ENCODE data around the gene PDE8B.

The PDE8B gene

GRCh38 chr5:77189421-77189820, 21.1 kb upstream of the PDE8B start:
- no peak for DNase-seq

- DNase-seq: no peak
Measured at GRCh38 chr5:77192441-77193050, 17.9 kb upstream of the PDE8B start.

DNA sequence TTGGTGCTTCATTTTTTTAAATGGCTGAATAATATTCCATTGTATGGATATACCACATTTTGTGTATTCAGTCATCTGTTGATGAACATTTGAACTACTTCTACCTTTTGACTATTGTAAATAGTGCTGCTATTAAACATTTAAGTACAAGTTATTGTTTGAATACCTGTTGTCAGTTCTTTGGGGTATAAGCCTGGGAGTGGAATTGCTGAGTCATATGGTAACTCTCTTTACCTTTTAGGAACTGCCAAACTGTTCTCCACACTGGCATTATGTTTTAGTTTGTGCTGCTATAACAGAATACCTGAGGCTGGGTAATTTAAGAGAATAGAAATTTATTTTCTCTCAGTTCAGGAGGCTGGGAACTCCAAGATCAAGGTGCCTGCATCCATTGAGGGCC, 15.7 kb upstream of the PDE8B start:
- no peak for DNase-seq

GRCh38 chr5:77197840-77198554, 12.5 kb upstream of the PDE8B start:
- no peak for DNase-seq

DNA sequence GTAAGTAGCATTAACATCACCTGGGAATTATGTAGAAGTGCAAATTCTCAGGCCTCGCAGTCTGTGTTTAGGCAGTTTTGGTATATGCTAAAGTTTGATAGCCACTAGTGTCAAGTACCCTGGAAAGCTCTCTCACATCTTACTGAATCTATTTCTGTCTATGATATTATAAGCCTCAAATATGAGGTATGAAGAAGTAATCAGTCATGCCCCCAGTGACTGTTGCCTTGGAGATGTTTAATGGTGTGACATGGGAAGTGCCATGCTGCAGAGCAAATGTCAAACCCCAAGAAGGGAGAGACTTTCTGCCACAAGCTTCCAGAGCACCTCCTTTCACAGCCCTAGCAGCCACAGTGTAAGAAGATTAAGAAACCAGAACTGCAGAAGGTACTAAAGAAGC, 9.8 kb upstream of the PDE8B start:
- DNase-seq: no peak

DNA sequence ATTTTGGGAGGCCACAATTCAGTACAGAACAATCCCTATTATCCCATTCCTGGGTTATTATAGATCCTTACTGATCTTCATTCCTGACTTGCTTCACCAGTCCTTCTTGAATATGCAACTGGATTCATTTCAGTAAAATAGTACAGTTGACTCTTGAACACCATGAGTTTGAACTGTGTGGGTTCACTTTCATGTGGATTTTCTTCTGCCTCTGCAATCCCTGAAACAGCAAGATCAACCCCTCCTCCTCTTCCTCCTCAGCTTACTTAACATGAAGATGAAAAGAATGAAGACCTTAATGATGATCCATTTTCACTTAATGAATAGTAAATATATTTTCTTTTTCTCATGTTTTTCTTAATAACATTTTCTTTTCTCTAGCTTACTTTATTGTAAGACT, 8.3 kb upstream of the PDE8B start:
- no peak for DNase-seq

DNA sequence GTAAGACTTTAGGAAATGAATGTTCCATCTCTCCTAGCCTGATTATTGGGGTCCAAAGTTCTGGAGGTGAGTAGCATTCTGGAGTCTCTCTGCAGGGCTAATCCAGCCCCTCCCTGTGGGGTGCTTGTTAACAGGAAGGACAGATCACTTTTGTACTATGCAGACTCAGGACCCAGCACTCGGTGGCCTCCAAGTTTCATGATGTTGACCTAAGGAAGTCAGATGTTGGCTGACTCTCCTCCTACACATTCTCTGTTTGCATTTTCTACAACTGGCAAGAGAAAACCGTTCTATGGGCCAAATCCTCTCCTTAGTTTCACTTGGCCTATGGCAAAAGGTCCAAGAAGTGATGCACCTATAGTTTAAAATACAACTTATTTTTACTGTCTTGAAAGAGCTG, 5.5 kb upstream of the PDE8B start:
- no peak for DNase-seq

DNA sequence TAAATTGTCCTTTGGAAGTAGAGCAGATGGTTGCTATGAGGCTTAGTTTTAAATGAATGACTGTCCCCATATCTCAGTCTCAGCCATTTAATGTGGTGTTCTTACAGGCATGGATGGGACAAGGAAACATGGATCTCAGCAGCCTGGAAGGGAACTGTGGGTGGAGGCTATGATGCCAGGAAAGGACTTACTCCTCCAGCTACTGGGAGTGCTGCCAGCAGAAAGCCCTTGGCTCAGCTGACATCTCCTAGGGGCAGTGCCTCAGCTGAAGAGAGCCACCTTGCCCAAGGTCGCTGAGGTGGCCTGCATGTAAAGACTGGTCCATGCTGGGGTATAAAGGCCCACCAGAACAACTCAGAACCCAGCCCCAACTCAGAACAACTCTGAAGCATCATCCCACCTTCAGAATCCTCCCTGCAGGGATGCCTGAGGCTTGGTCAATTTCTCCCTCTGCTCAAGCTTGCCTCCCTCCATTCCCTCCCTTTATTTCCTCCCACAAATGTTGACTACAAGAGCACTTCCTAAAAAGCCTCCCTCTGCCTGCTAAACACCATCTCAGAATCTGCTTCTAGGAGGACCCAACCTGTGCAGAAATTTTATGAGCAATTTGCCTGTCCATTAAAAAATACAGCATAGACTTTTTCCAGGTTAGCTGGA, 1.8 kb upstream of the PDE8B start:
- no peak for DNase-seq

DNA sequence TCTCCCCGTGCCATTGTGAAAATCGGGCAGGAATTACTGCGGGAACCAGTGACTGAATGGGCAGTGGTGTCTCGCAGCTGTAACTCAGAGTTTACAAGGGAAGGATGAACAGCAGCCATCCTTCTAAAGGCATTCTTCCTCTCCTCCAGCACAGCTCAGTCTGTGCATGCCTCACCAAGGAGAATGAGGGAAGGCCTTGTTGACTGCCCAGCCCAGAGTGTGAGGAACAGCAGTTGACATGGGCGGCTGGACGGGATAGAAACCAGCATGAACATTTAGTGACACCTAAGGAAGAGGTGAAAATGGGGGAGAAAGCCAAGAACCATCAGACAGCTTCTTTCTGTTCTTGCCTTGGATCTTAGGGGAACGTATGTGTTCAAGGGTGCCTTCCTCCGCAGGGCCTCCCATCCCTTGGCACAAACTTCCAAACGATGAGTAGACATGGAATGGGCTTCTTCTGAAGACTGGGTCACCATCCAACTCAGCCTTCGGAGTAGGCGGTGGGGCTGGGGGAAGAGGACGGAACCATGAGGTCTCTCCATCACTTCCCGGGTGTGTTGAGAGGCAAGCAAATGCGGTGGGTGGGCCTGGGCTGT, 887 bp upstream of the PDE8B start:
- no peak for DNase-seq

DNA sequence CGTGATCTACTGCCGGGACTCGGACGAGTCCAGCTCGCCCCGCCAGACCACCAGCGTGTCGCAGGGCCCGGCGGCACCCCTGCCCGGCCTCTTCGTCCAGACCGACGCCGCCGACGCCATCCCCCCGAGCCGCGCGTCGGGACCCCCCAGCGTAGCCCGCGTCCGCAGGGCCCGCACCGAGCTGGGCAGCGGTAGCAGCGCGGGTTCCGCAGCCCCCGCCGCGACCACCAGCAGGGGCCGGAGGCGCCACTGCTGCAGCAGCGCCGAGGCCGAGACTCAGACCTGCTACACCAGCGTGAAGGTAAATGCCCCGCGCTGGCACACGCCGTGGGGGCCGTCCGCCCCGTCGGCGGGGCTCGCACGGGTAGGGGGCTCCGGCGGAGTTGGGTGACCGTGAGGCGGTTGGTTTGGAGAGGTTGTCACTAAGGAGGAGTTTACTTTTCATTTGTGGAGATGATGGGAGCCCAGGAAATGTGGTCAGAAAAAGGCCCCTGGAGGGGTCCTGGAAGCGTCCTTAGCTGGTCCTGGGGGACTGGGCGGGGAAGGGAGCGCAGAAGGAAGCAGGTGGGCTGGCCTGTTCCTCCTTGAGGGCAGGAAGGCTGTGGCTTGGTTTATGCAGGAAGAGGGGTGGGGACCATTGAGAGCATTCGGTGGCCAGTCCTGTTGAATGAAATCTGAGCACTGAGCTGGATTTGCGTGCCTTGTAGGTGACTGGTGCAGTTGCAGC, 647 bp downstream of the PDE8B start:
- DNase-seq: no peak

DNA sequence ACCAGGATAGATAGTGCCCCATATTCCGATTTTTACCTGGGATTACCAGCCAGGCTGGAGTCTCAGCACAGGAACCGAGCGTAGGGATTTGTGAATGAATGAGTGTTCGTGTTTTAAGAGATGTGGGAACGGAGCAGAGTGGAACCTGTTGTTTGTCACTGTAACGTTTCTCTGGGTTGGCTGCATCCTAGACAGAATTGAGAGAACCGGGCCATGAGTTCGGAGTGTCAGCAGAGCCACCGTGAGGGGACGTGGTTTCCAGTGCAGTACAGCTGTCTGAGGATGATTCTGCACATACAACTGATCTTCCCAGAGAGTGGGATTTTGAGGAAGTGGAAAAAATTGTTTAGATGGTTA, 1.2 kb downstream of the PDE8B start:
- DNase-seq: no peak

DNA sequence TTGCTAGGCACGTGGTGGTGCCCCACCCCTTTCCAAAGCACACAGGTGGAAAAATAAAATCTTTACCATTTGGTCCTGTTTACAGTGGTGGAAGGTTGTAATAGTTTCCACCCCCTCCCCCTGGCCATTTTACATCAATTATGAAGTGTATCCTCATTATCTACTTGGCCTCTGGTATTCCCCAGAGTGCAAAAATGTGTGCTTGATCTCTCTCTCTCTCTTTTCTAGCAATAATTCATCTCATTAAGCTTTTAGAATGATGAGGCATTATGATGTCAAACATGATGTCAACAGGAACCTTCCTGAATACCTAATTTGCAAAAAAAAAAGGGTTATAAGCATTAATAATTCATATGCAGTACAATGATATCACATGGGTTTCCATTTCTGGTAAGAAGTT, 3.1 kb downstream of the PDE8B start:
- DNase-seq: no peak

- DNase-seq: no peak
Measured at GRCh38 chr5:77214151-77214550, 3.7 kb downstream of the PDE8B start.

DNA sequence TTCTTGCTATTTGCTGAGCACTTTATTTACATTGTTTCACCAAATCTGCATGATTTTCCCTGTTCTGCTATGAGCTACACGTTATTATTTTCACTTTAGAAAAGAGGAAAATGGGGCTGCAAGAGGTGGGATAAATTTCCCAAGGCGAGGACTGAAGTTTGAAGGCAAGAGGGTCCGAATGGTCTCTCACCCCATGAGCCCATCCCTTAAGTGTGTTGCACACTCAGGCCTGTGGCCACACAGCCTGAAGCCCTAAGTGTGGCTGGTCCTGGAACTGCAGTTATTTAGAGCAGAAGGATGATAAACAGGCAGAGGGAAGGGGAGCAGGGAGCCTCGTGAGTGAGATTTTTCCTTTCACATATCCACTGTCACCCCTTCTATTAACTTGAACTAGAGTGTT, 7.8 kb downstream of the PDE8B start:
- no peak for DNase-seq

- DNase-seq: no peak
Measured at GRCh38 chr5:77221115-77221514, 10.6 kb downstream of the PDE8B start.

DNA sequence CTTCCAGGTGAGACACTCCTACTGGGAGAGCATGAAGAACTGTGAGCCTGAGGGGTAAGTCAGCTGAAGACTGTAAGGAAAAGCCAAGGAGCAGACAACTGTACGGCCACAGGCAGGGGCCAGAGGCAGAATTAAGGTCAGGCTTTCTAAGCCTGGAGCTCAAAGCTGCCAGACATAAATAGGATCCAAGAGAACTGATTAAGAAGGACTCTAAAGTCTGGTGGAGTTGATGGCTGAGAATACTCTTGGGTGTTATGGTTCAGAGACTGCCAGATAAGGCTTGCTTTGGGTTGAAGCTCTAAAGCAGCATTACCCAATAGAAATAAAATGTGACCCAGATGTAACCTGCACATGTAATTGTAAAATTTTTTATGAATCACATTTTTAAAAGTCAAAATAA, 12.2 kb downstream of the PDE8B start:
- DNase-seq: no peak

DNA sequence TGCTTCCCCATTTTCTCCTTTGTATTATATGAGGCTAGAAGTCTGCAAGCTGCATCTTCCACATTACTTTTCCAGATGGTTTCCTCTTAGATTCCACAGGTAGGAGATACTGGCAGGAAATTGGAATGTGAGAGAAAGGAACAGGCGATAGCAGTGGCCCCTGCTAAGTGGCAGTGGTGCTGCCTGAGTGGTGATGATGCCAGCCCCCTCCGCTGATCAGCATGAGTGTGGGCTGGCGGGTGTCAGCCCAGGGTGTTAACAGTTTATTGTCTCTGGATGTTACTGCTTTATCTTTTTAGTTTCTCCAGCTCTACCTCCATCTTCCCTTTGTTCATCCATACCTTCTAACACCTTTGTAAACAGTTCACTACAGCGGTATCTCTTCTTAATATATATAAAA, 13.2 kb downstream of the PDE8B start:
- no peak for DNase-seq

DNA sequence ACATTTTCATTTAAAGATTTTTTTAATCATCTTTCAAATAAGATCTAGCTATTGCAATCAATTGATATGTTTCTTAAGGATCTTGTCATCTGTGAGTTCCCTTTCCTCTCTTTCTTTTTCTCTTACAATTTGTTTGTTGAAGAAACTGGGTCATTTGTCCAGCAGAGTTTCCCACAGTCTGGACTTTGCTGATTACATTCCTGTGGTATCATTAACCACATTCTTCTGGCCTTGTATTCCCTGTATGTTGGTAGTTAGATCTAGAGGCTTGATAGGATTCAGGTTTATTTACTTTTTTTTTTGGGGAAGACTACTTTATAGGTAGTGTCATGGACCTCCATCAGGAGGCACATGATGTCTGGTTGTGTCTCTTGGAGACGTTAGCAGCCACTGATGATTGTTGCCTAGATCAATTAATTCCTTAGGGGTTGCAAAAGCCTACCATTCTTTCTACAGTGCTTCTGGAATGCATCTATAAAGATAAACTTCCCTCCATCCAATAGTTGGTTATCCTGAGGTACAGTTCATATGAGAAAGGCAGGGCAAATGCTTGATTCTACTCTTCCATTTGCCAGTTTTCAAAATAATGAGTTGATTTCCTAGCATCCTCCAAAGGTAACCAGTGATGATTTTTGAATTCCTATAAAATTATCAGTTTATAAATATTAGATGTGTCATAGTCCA, 14.3 kb downstream of the PDE8B start:
- no peak for DNase-seq

- no peak for DNase-seq
Measured at GRCh38 chr5:77225531-77225930, 15.1 kb downstream of the PDE8B start.

- DNase-seq: no peak
Measured at GRCh38 chr5:77229887-77230286, 19.4 kb downstream of the PDE8B start.

GRCh38 chr5:77230727-77231470, 20.4 kb downstream of the PDE8B start:
- no peak for DNase-seq

Measured in T-helper 9 cell (primary cell).